DOHH2 (cell line): ENCODE data around the gene CD109.

Source experiments
- H3F3A ChIP-seq: fragments of 200-600 bp; sonication (generic), shearing (Covaris generic); 2 replicates; pipeline ENCODE4 v1.6.0; 2016; ENCODE audit warnings: antibody characterized with exemption, mild to moderate bottlenecking; ENCODE audit not compliant: control insufficient read depth, insufficient read depth
- H3K27ac ChIP-seq: fragments of 200-600 bp; sonication (generic); 2 replicates; pipeline ENCODE4 v1.5.1; 2014; ENCODE audit warnings: low read depth, mild to moderate bottlenecking, low read length, moderate library complexity
- H3K27me3 ChIP-seq: fragments of 200-600 bp; sonication (generic); 2 replicates; pipeline ENCODE4 v1.6.1; 2014; ENCODE audit warnings: mild to moderate bottlenecking, low read length, mixed read lengths; ENCODE audit not compliant: control insufficient read depth
- H3K36me3 ChIP-seq: fragments of 200-600 bp; sonication (generic); 2 replicates; pipeline ENCODE4 v1.6.1; 2014; ENCODE audit warnings: mild to moderate bottlenecking, low read length, moderate library complexity, mixed read lengths; ENCODE audit not compliant: control insufficient read depth
- H3K4me1 ChIP-seq: fragments of 200-600 bp; sonication (generic); 2 replicates; pipeline ENCODE4 v1.6.1; 2014; ENCODE audit warnings: mild to moderate bottlenecking, low read length, mixed read lengths; ENCODE audit not compliant: control insufficient read depth
- H3K4me2 ChIP-seq: fragments of 200-600 bp; sonication (generic); 2 replicates; pipeline ENCODE4 v1.6.0; 2014; ENCODE audit warnings: mild to moderate bottlenecking, low read length, moderate library complexity
- H3K4me3 ChIP-seq: fragments of 200-600 bp; sonication (generic); 2 replicates; pipeline ENCODE4 v1.5.1; 2014; ENCODE audit warnings: mild to moderate bottlenecking, low read length, mixed read lengths
- H3K79me2 ChIP-seq: fragments of 200-600 bp; sonication (generic); 2 replicates; pipeline ENCODE4 v1.6.1; 2014; ENCODE audit warnings: mild to moderate bottlenecking, low read length, mixed read lengths; ENCODE audit not compliant: control insufficient read depth
- H3K9me2 ChIP-seq: fragments of 200-600 bp; sonication (generic); replicated peaks from 2 replicates; pipeline ENCODE4 v1.6.1; 2014; ENCODE audit warnings: mild to moderate bottlenecking, low read length, mixed read lengths; ENCODE audit not compliant: control insufficient read depth
- H3K9me3 ChIP-seq: fragments of 200-600 bp; sonication (generic); 2 replicates; pipeline ENCODE4 v1.6.1; 2014; ENCODE audit warnings: antibody characterized with exemption, low read length, mixed read lengths; ENCODE audit not compliant: control insufficient read depth, insufficient read depth
- H4K20me1 ChIP-seq: fragments of 200-600 bp; sonication (generic); 2 replicates; pipeline ENCODE4 v1.6.0; 2014; ENCODE audit warnings: low read depth, mild to moderate bottlenecking, antibody characterized with exemption, low read length, moderate library complexity; ENCODE audit not compliant: control insufficient read depth, insufficient read depth
- EZH2phosphoT487 ChIP-seq: fragments of 200-600 bp; sonication (generic); IDR thresholded peaks from 2 replicates; pipeline ENCODE4 v1.6.1; 2017; ENCODE audit warnings: borderline replicate concordance, mild to moderate bottlenecking, antibody characterized with exemption, low read length, moderate library complexity, mixed read lengths
- TF ChIP-seq, protein P1 (sequence below): fragments of 200-600 bp; sonication (generic); IDR thresholded peaks from one replicate; pipeline ENCODE4 v1.5.1; 2014; ENCODE audit warnings: antibody characterized with exemption, mild to moderate bottlenecking, low read depth, low read length; ENCODE audit not compliant: poor library complexity, severe bottlenecking

CD109 gene

DNA sequence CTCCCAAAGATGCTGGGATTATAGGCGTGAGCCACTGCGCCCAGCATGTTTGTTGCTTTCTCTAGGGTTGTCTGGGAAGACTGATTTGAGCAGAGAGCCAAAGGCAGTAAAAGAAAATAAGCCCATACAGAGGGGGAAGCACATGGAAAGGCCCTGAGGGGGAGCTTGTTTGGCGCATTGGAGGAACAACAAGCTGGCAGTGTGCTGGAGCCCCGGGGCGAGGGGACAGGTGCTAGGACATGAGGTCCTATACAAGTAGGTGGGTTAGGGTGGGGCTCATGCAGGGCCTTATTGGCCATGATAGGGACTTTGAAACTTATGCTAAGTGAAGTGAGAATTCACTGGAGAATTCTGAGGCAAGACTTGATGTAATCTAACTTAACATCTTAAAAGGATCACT is 35.3 kb downstream of the CD109 start:
- H3K9me2 ChIP-seq: no peaks in the 10 kb centered on the region
- H3K4me3 ChIP-seq: no peak overlapping the region
- no peak for TF ChIP-seq EZH2phosphoT487
- TF ChIP-seq, protein P1, sequence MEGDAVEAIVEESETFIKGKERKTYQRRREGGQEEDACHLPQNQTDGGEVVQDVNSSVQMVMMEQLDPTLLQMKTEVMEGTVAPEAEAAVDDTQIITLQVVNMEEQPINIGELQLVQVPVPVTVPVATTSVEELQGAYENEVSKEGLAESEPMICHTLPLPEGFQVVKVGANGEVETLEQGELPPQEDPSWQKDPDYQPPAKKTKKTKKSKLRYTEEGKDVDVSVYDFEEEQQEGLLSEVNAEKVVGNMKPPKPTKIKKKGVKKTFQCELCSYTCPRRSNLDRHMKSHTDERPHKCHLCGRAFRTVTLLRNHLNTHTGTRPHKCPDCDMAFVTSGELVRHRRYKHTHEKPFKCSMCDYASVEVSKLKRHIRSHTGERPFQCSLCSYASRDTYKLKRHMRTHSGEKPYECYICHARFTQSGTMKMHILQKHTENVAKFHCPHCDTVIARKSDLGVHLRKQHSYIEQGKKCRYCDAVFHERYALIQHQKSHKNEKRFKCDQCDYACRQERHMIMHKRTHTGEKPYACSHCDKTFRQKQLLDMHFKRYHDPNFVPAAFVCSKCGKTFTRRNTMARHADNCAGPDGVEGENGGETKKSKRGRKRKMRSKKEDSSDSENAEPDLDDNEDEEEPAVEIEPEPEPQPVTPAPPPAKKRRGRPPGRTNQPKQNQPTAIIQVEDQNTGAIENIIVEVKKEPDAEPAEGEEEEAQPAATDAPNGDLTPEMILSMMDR: no peak
- H3K36me3 ChIP-seq: no peaks in the 10 kb centered on the region
- H3K79me2 ChIP-seq: no peaks in the 10 kb centered on the region
- no peaks in the 10 kb centered on the region for H3F3A ChIP-seq
- no peaks in the 10 kb centered on the region for H4K20me1 ChIP-seq
- H3K27ac ChIP-seq: no peak overlapping the region
- no peaks in the 10 kb centered on the region for H3K4me1 ChIP-seq
- peaks cover 7% of the 10 kb centered on the region; the same call in 1 of the 2 replicates for H3K27me3 ChIP-seq
- H3K4me2 ChIP-seq: no peak overlapping the region
- no peaks in the 10 kb centered on the region for H3K9me3 ChIP-seq

DNA sequence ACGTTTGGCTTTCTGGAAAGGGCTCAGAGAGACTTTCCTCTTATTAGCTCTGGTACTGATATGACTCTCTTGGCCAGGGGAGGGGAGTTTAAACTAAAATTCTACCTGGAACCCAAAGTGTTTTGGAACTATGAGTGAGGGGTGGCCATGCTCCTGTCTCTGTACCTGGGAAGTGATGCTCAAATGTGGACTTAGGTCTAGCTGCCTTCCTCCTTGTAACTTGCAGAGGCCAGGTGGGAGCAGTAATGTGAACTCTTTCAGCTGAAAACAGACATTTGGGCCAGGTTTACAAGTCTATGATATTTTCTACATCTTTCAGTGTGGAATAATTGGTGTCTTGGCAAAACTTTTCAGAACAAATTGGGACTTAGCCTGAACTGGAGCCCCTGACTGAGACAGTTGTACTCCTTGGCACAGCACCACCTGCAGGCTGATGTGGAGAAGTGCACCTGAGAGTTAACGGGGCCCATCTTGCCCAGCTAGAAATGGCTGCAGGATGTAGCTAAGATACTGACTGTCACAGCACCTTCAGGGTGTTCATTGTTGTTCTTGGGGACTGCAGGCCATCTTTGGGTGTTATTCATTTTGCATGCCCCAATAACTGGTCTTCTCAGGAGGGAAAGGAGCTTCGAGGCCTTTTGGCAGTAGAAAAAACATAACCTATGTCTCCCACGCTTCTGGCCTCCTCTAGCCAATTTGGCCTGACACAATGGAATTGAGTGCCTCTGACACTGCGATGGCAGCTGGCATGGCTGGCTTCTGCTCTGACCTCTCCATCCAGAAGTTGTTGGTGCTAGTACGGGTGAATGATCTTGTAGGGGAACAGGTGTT is 37.1 kb downstream of the CD109 start:
- Histone ChIP-seq H3K9me3 (no peaks in the 10 kb centered on the region), H3K4me1 (no peaks in the 10 kb centered on the region), H3K9me2 (no peaks in the 10 kb centered on the region), H3F3A (no peaks in the 10 kb centered on the region), H3K27ac (no peak overlapping the region), H4K20me1 (no peaks in the 10 kb centered on the region), H3K36me3 (no peaks in the 10 kb centered on the region), H3K27me3 (peaks cover 9% of the 10 kb centered on the region; the same call in 1 of the 2 replicates), H3K79me2 (no peaks in the 10 kb centered on the region), H3K4me3 (no peak overlapping the region), H3K4me2 (no peak overlapping the region)
- TF ChIP-seq, protein P1: peak; percentile 95
- no peak for TF ChIP-seq EZH2phosphoT487

DNA sequence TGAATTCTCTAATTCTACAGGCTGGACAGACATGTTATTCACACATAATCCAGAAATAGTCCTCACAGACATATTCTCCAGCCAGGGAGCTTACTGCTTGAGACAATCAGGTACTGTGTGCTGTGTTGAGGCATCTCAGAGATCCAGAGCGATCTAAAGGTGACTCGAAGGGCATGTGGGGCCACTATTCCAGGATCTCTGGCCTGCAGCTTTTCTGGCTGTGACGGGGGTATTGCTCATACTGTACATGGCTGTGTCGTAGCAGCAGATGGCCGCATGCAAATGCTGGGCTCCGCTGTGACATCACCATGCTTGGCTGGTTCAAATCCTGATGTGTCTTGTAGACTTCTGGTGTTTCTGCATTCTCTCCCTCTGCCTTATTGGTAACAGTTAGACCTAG is 37.8 kb downstream of the CD109 start:
- H3K4me2 ChIP-seq: no peak overlapping the region
- no peaks in the 10 kb centered on the region for H3K9me3 ChIP-seq
- TF ChIP-seq EZH2phosphoT487: no peak
- TF ChIP-seq, protein P1: no peak
- no peaks in the 10 kb centered on the region for H3F3A ChIP-seq
- H3K79me2 ChIP-seq: no peaks in the 10 kb centered on the region
- H3K9me2 ChIP-seq: no peaks in the 10 kb centered on the region
- no peak overlapping the region for H3K27ac ChIP-seq
- no peaks in the 10 kb centered on the region for H3K4me1 ChIP-seq
- peaks cover 4% of the 10 kb centered on the region; the same call in 1 of the 2 replicates for H3K27me3 ChIP-seq
- no peaks in the 10 kb centered on the region for H4K20me1 ChIP-seq
- H3K4me3 ChIP-seq: no peak overlapping the region
- no peaks in the 10 kb centered on the region for H3K36me3 ChIP-seq
